GM18867 (cell line): Measurements from ENCODE around the gene RAB26.
"Not testable (repeated sequence)": the region's sequence is repeated elsewhere in the genome, so short reads cannot be mapped to it uniquely, and the experiment has no call there.

Source experiments
- ATAC-seq: cut with Tn5 transposase; IDR thresholded peaks from one replicate; pipeline ENCODE4 v1.9.1; 2021; ENCODE audit warnings: mild to moderate bottlenecking, moderate library complexity; ENCODE audit not compliant: unreplicated experiment

The RAB26 gene

GRCh38 chr16:2147981-2148671, at the start of gene RAB26:
RAB26 (plus strand) TSS chr16:2148625; CDS start chr16:2148784, 159 bp downstream.
- ATAC-seq: no peak

- ATAC-seq: not testable (repeated sequence)
These were observed 46.8 kb upstream of the RAB26 start for GRCh38 chr16:2101581-2101980.

GRCh38 chr16:2102471-2102870, 46.0 kb upstream of the RAB26 start:
- no peak for ATAC-seq

- ATAC-seq: not testable (repeated sequence)
These were observed 44.0 kb upstream of the RAB26 start for GRCh38 chr16:2104464-2104863.

- ATAC-seq: not testable (repeated sequence)
These were observed 43.1 kb upstream of the RAB26 start for GRCh38 chr16:2105291-2105690.

- ATAC-seq: not testable (repeated sequence)
These were observed 42.7 kb upstream of the RAB26 start for GRCh38 chr16:2105769-2106168.

- ATAC-seq: not testable (repeated sequence)
These were observed 42.2 kb upstream of the RAB26 start for GRCh38 chr16:2106211-2106610.

GRCh38 chr16:2107121-2107790, 41.2 kb upstream of the RAB26 start:
- ATAC-seq: not testable (repeated sequence)

- not testable (repeated sequence) for ATAC-seq
These were observed 40.7 kb upstream of the RAB26 start for GRCh38 chr16:2107791-2108125.

GRCh38 chr16:2108446-2109270, 39.8 kb upstream of the RAB26 start:
- not testable (repeated sequence) for ATAC-seq

- not testable (repeated sequence) for ATAC-seq
These were observed 39.2 kb upstream of the RAB26 start for GRCh38 chr16:2109271-2109580.

- not testable (repeated sequence) for ATAC-seq
These were observed 38.6 kb upstream of the RAB26 start for GRCh38 chr16:2109872-2110271.

GRCh38 chr16:2110332-2111008, 38.0 kb upstream of the RAB26 start:
- ATAC-seq: not testable (repeated sequence)

GRCh38 chr16:2111009-2111353, 37.4 kb upstream of the RAB26 start:
- not testable (repeated sequence) for ATAC-seq

- not testable (repeated sequence) for ATAC-seq
These were observed 36.8 kb upstream of the RAB26 start for GRCh38 chr16:2111412-2112335.

GRCh38 chr16:2112539-2113106, 35.8 kb upstream of the RAB26 start:
- ATAC-seq: not testable (repeated sequence)

GRCh38 chr16:2114225-2114624, 34.2 kb upstream of the RAB26 start:
- ATAC-seq: not testable (repeated sequence)

- ATAC-seq: not testable (repeated sequence)
These were observed 33.4 kb upstream of the RAB26 start for GRCh38 chr16:2114885-2115590.

GRCh38 chr16:2115591-2115973, 32.8 kb upstream of the RAB26 start:
- no peak for ATAC-seq
